ENCODE data around the gene PRR33. TPM values are rescaled to one million over a fixed set of nuclear protein-coding genes. Genes with fewer than 3 reads are reported as not detected.

Gene PRR33
- total RNA-seq, 2 experiments from 2014 or later: 0.16 to 0.20 TPM

DNA sequence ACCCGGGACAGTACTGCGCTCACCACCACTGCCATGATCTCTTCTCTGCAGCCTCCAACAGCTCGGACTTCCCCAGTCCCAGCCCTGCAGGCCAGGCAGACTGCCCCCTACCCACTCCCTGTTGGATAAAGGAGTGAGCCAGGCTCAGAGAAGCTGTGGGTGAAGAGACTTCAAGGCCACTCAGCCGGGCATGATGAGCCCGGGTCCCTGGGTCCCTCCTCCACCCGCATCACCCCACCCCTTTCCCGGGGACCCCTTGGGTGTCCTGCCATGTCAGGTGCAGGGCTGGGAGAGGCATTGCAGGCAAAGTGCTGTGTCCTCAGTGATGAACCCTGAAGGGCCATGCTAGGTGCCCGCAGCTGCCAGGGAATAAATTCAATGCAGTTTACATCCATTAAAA, 24.3 kb downstream of the PRR33 start:
- DNase-seq: no peak
- ChIA-PET POLR2A (interaction anchor here (1.1 to 1.6 kb wide), 2 partner anchors 9 to 14 kb away, joined by 3 to 5 read pairs; partner anchors contain the start of gene LSP1), CTCF (interaction anchor here (0.8 to 1.2 kb wide), 2 partner anchors 9 to 15 kb away, joined by 3 read pairs; no protein-coding TSS in a partner anchor)
- no peak for ATAC-seq
- H3K4me3 Mint-ChIP-seq: no peak overlapping the region
- TF ChIP-seq, protein P1, sequence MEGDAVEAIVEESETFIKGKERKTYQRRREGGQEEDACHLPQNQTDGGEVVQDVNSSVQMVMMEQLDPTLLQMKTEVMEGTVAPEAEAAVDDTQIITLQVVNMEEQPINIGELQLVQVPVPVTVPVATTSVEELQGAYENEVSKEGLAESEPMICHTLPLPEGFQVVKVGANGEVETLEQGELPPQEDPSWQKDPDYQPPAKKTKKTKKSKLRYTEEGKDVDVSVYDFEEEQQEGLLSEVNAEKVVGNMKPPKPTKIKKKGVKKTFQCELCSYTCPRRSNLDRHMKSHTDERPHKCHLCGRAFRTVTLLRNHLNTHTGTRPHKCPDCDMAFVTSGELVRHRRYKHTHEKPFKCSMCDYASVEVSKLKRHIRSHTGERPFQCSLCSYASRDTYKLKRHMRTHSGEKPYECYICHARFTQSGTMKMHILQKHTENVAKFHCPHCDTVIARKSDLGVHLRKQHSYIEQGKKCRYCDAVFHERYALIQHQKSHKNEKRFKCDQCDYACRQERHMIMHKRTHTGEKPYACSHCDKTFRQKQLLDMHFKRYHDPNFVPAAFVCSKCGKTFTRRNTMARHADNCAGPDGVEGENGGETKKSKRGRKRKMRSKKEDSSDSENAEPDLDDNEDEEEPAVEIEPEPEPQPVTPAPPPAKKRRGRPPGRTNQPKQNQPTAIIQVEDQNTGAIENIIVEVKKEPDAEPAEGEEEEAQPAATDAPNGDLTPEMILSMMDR (IDR thresholded peaks at IDR 0.05): no peak
- peaks cover 2% of the 10 kb centered on the region for H3K36me3 Mint-ChIP-seq (ENCODE audit: low read depth)
- H3K4me1 Mint-ChIP-seq (ENCODE audit: low read depth): peaks cover 47% of the 10 kb centered on the region
- H3K9me3 Mint-ChIP-seq: no peaks in the 10 kb centered on the region
- H3K27me3 Mint-ChIP-seq: no peaks in the 10 kb centered on the region
- intact Hi-C loops (cut with micrococcal nuclease): no loop called here
- no peak overlapping the region for H3K27ac Mint-ChIP-seq

DNA sequence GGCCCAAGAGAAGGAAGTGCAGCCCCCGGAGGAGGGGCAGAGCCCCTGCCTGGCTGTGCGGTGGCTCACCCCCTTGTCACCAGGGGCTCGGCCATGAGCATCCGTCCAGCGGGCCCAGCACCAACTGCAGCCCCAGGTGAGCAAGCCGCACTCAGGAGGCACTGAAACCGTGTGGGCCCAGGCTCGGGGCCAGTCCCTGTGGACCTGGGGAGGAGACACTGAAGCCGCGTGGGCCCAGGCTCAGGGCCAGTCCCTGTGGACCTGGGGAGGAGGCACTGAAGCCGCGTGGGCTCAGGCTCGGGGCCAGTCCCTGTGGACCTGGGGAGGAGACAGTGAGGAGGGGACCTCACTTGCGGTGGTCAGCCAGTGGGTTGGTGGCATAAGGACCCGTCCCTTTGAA, 24.9 kb downstream of the PRR33 start:
- peaks cover 42% of the 10 kb centered on the region for H3K4me1 Mint-ChIP-seq (ENCODE audit: low read depth)
- H3K4me3 Mint-ChIP-seq: no peak overlapping the region
- DNase-seq: no peak
- no peak overlapping the region for H3K27ac Mint-ChIP-seq
- no peaks in the 10 kb centered on the region for H3K27me3 Mint-ChIP-seq
- H3K36me3 Mint-ChIP-seq (ENCODE audit: low read depth): peaks cover 2% of the 10 kb centered on the region
- ATAC-seq: no peak
- intact Hi-C loops (cut with micrococcal nuclease): no loop called here
- ChIA-PET CTCF (interaction anchor here (0.8 to 1.5 kb wide), 2 partner anchors 10 to 15 kb away, joined by 3 to 5 read pairs; no protein-coding TSS in a partner anchor), POLR2A (interaction anchor here (1.6 kb wide), 1 partner anchor 14 kb away, joined by 5 read pairs; the partner anchor contains the start of gene LSP1)
- TF ChIP-seq, protein P1 (IDR thresholded peaks at IDR 0.05): no peak
- no peaks in the 10 kb centered on the region for H3K9me3 Mint-ChIP-seq

DNA sequence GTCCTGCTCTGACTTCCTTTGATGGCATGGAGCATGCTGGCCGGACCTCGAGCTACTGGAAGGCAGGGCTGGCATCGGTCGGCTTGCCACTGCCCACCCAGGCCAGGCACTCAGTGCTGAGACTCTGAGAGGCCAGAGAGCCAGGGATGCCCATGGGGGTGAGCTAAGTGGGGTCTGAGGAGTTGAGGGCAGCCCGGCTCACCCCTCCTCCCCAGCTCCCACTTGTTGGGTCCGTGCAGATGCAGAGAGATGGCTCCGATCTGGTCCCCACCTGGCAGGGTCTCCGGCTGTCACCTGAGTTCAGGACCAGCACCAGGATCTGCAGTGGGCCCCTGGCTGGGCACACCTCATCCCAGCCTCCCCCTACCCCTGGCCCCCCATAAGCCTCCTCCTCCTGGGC, 25.5 kb downstream of the PRR33 start:
- Mint-ChIP-seq H3K4me1 (ENCODE audit: low read depth) (peaks cover 41% of the 10 kb centered on the region), H3K27ac (no peak overlapping the region), H3K36me3 (ENCODE audit: low read depth) (peaks cover 2% of the 10 kb centered on the region), H3K4me3 (no peak overlapping the region), H3K9me3 (no peaks in the 10 kb centered on the region), H3K27me3 (no peaks in the 10 kb centered on the region)
- no peak for DNase-seq
- intact Hi-C loops (cut with micrococcal nuclease): no loop called here
- ChIA-PET POLR2A (no interaction called here), CTCF (interaction anchor here (1.5 kb wide), 1 partner anchor 16 kb away, joined by 5 read pairs; no protein-coding TSS in a partner anchor)
- no peak for ATAC-seq
- TF ChIP-seq, protein P1 (IDR thresholded peaks at IDR 0.05): no peak

- TF ChIP-seq, protein P1 (IDR thresholded peaks at IDR 0.05): no peak
- ChIA-PET CTCF (no interaction called here), POLR2A (interaction anchor here (1.3 kb wide), 1 partner anchor 24 kb away, joined by 3 read pairs; no protein-coding TSS in a partner anchor)
- ATAC-seq (no peak), DNase-seq (no peak)
- no peak overlapping the region for H3K4me3 Mint-ChIP-seq
- H3K4me1 Mint-ChIP-seq (ENCODE audit: low read depth): peaks cover 29% of the 10 kb centered on the region
- H3K27me3 Mint-ChIP-seq: no peaks in the 10 kb centered on the region
- H3K27ac Mint-ChIP-seq: no peak overlapping the region
- no peaks in the 10 kb centered on the region for H3K9me3 Mint-ChIP-seq
- H3K36me3 Mint-ChIP-seq (ENCODE audit: low read depth): peaks cover 2% of the 10 kb centered on the region
- intact Hi-C loops (cut with micrococcal nuclease): no loop called here
Measured at GRCh38 chr11:1864831-1865665, 26.6 kb downstream of the PRR33 start.

GRCh38 chr11:1864231-1864630, 27.5 kb downstream of the PRR33 start:
- DNase-seq (no peak), ATAC-seq (no peak)
- Mint-ChIP-seq H3K27me3 (no peaks in the 10 kb centered on the region), H3K4me1 (ENCODE audit: low read depth) (peaks cover 22% of the 10 kb centered on the region), H3K36me3 (ENCODE audit: low read depth) (peaks cover 2% of the 10 kb centered on the region), H3K27ac (no peak overlapping the region), H3K9me3 (no peaks in the 10 kb centered on the region), H3K4me3 (no peak overlapping the region)
- ChIA-PET POLR2A (interaction anchor here (1.3 kb wide), 1 partner anchor 25 kb away, joined by 3 read pairs; no protein-coding TSS in a partner anchor), CTCF (no interaction called here)
- TF ChIP-seq, protein P1 (IDR thresholded peaks at IDR 0.05): no peak
- intact Hi-C loops (cut with micrococcal nuclease): no loop called here

Data from activated CD8-positive, alpha-beta T cell treated with anti-CD3 and anti-CD28 coated beads for 36 hours (primary cell).